Omental fat pad (tissue), 4 donors: ENCODE results near the gene MACROD2. TPM values are rescaled to one million over a fixed set of nuclear protein-coding genes. Genes with fewer than 3 reads are reported as not detected.

Source experiments
- ATAC-seq: fragments of 150-250 bp; one replicate; pipeline ENCODE4 v1.9.1; 2016; ENCODE audit warnings: mild to moderate bottlenecking, moderate library complexity; ENCODE audit not compliant: low FRiP score
- DNase-seq: peaks from one replicate; pipeline ENCODE4 v3.0.0-alpha.2; 2019; ENCODE audit warnings: low spot score
- total RNA-seq, 4 donors: library from RNA; depleted of rRNA; stranded (reverse); fragments of >200 nt; gene quantifications; one replicate each; pipeline ENCODE4 v1.1.0, GENCODE V29; 2016
- TF ChIP-seq, protein P1 (sequence below), 3 donors: fragments of 450-650 bp; IDR thresholded peaks; one replicate each; pipeline ENCODE4 v1.5.1; 2016 to 2017; ENCODE audit warnings: antibody characterized with exemption in 3 of 3, mild to moderate bottlenecking in 3 of 3, moderate library complexity in 2 of 3

The MACROD2 gene
- total RNA-seq, 4 donors from 2014 or later: 6.8 to 54.1 (median 7.4) TPM

DNA sequence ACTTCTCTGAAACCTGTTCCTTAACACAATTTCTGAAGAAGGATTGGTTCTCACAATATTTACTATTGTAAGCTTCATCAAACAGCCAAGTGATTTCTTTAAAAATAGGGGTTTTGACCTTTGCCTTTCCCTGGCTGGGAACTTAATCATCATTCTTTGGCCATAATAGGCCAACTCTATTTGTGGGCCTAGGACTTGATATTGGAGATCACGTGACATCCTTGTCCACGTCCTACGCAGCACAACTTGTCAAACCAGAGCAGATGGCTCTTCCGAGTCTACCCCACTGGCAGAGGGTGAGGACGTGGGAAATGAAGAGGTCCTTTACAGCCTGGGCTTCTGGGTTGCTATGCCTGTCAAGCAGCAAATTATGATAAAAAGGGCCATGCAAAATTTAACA, 1547.3 kb downstream of the MACROD2 start:
- DNase-seq: no peak
- TF ChIP-seq, protein P1, sequence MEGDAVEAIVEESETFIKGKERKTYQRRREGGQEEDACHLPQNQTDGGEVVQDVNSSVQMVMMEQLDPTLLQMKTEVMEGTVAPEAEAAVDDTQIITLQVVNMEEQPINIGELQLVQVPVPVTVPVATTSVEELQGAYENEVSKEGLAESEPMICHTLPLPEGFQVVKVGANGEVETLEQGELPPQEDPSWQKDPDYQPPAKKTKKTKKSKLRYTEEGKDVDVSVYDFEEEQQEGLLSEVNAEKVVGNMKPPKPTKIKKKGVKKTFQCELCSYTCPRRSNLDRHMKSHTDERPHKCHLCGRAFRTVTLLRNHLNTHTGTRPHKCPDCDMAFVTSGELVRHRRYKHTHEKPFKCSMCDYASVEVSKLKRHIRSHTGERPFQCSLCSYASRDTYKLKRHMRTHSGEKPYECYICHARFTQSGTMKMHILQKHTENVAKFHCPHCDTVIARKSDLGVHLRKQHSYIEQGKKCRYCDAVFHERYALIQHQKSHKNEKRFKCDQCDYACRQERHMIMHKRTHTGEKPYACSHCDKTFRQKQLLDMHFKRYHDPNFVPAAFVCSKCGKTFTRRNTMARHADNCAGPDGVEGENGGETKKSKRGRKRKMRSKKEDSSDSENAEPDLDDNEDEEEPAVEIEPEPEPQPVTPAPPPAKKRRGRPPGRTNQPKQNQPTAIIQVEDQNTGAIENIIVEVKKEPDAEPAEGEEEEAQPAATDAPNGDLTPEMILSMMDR (IDR thresholded peaks at IDR 0.05): no peak
- ATAC-seq: no peak

GRCh38 chr20:15544742-15545141, 1549.4 kb downstream of the MACROD2 start:
- TF ChIP-seq, protein P1 (IDR thresholded peaks at IDR 0.05): no peak
- ATAC-seq: no peak
- DNase-seq: no peak

GRCh38 chr20:15546525-15547023, 1551.3 kb downstream of the MACROD2 start:
- TF ChIP-seq, protein P1 (IDR thresholded peaks at IDR 0.05): no peak
- no peak for ATAC-seq
- DNase-seq: no peak

- TF ChIP-seq, protein P1 (IDR thresholded peaks at IDR 0.05): no peak
- no peak for DNase-seq
- ATAC-seq: no peak
These were observed 1551.8 kb downstream of the MACROD2 start for GRCh38 chr20:15547119-15547518.

GRCh38 chr20:15550116-15550870, 1555.0 kb downstream of the MACROD2 start:
- TF ChIP-seq, protein P1 (IDR thresholded peaks at IDR 0.05): no peak
- ATAC-seq (no peak), DNase-seq (no peak)

DNA sequence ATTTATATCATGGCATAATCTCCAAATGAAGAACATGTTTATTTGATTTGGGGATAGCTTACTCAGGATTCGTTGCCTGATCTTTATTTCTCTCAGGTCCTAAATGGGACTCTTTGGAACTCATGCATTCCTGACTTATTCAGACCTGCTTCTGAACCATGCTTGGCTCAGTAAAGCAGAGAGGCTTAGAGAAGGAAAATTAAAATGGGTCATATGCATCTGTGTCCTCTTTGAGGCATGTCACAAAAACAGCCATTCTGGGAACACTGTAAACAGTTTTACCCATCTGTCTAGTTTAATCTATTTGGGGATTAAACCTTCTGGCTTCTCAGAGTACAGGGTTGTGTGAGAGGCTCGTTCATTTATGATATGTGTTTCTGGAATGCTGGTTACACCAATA, 1560.6 kb downstream of the MACROD2 start:
- TF ChIP-seq, protein P1 (IDR thresholded peaks at IDR 0.05): no peak
- no peak for DNase-seq
- no peak for ATAC-seq

DNA sequence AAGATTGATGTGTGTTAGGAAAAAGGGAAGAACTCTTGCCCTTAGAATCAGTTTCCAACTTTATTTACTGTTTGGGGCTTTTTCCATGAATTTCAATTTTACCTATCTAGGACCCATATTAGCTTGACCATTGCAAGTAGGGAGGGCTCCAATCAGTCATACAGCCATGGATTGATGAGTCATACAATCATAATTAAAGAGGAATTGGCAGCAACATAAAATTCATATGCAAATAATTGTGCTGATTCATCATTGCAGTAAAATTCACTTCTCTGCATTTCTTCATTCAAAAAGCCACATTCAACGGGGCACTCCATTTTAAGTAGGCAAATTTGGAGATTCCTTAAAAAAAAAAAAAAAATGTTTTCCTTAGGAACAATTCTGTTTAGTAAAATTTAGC, 1561.6 kb downstream of the MACROD2 start:
- no peak for DNase-seq
- TF ChIP-seq, protein P1 (IDR thresholded peaks at IDR 0.05): no peak
- no peak for ATAC-seq
